Right lobe of liver (tissue), 6 donors: ENCODE measurements around the gene CIITA. TPM values are rescaled to one million over a fixed set of nuclear protein-coding genes. Genes with fewer than 3 reads are reported as not detected.

Experiments
- ATAC-seq, 4 donors: fragments of 200-7000 bp; cut with Tn5 transposase; one replicate each; pipeline ENCODE4 v1.9.1; 2020; ENCODE audit warnings: mild to moderate bottlenecking in 4 of 4, moderate library complexity in 4 of 4
- DNase-seq, 3 donors: peaks; one replicate each; pipeline ENCODE4 v3.0.0-alpha.2; 2020
- H3K27ac ChIP-seq, 3 donors: fragments of 200-600 bp; one replicate each; pipeline ENCODE4 v1.8.0; 2022
- H3K27me3 ChIP-seq, 2 donors: fragments of 200-600 bp; one replicate each; pipeline ENCODE4 v1.8.0; 2022
- H3K36me3 ChIP-seq, 4 donors: fragments of 200-600 bp; sonication (generic) in 1 of 4; one replicate each; pipeline versions ENCODE4 v1.5.1 to v1.8.0; 2017 to 2022; ENCODE audit warnings: control low read depth in 1 of 4
- H3K4me1 ChIP-seq, 4 donors: fragments of 200-600 bp; sonication (generic) in 1 of 4; one replicate each; pipeline versions ENCODE4 v1.5.1 to v1.8.0; 2017 to 2022; ENCODE audit warnings: control low read depth in 1 of 4
- H3K4me3 ChIP-seq, 3 donors: fragments of 200-600 bp; one replicate each; pipeline ENCODE4 v1.8.0; 2022
- H3K9me3 ChIP-seq, 4 donors: fragments of 200-600 bp; sonication (generic) in 1 of 4; one replicate each; pipeline versions ENCODE4 v1.5.1 to v1.8.0; 2017 to 2022; ENCODE audit warnings: control low read depth in 1 of 4
- POLR2A ChIP-seq: fragments of 450-650 bp; IDR thresholded peaks from one replicate; pipeline ENCODE4 v1.6.1; 2017; ENCODE audit warnings: antibody characterized with exemption, mild to moderate bottlenecking
- WGBS: methylation state at CpG from one replicate; pipeline ENCODE4 v1.1.6; 2018; ENCODE audit warnings: low coverage, low lambda C conversion rate; ENCODE audit not compliant: insufficient coverage; ENCODE audit errors: missing lambda C conversion rate; 5-methylcytosine and 5-hydroxymethylcytosine counted together
- intact Hi-C, 2 donors: fragments of 100-400 bp; cut with DNase I; formaldehyde crosslinking; loops; one replicate each; pipeline versions ENCODE4 v1.11.2 to v1.14.1; 2022
- total RNA-seq, 6 experiments: library from RNA; depleted of rRNA in 2 of 6; stranded (reverse); fragments of >200 nt in 2 of 6; fragmentation: NEBNext Ultra II Directional in 3 of 6; extraction: Animal tissue kit (Norgen Biotek cat#: 25700) in 3 of 6; gene quantifications; one replicate each; pipeline versions ENCODE4 v1.1.0 to v1.2.4, GENCODE V29; 2016 to 2023
- TF ChIP-seq, protein P1 (sequence below), 4 donors: fragments of 200-600 bp in 3 of 4; fragments of 450-650 bp in 1 of 4; IDR thresholded peaks; one replicate each; pipeline versions ENCODE4 v1.5.1 to v1.8.0; 2016 to 2022; ENCODE audit warnings: antibody characterized with exemption in 4 of 4, mild to moderate bottlenecking in 2 of 4
- donor health status: DM: no; HTN: yes; CAD: no.
- donor health status: DM: no; HTN: no; CAD: no.
- donor health status: DM: no; HTN: no; CAD: no.
- donor health status: DM: no; HTN: yes; CAD: no.
- donor health status: DM: no; HTN: yes; CAD: no.

CIITA gene
- total RNA-seq, 6 experiments from 2014 or later: 0.95 to 6.4 (median 3.3) TPM

DNA sequence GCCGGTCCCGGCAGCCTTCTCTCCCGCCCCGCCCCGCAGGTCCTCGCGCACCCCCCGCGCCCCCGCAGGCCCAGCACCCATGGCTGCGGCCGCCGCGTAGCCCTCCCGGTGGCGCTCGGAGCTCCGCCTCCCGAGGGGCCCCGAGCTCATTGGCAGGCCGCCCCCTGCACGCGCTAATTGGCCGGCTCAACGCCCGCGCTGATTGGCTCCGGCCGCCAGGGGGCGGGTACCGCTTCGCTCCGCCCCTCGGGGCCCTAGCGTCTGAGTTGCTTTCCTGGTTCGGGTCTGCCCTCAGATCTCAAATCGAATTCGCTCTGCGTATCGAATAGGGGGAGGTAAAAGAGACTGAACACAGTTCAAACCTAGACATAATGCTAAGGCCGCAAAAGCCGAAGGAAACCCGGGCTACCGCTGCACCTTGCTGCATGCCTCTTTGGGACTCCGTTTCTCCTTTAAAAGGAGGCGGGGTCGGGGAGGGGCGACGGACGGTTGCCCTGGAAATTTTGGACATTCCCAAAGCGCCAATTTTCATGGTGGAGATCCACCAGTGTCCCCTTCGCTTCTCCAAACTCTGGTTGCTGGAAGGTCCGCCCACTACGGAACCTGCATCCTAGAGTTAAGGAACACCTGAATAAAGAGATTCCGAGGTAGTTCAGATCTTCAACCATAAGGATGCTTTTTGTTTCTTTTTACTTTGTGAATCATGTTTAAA lies 65.5 kb downstream of the CIITA start, which contains the start of gene DEXI:
Gene DEXI, minus strand, starts transcription at position 117 of the 712 bp plus-strand sequence. CDS start 463 bp downstream, outside the sequence.
- ATAC-seq: peak; percentile 59 to 80 (median 72)
- 9% methylated on average over 27 of the region's 55 CpGs for WGBS
- DNase-seq: peak; percentile 97 to 98 (median 97)
- Histone ChIP-seq H3K9me3 (no peaks in the 10 kb centered on the region), H3K36me3 (no peaks in the 10 kb centered on the region), H3K27ac (peak within 1 kb of the TSS; percentile 58 to 77 (median 71)), H3K27me3 (no peaks in the 10 kb centered on the region), H3K4me1 (peaks cover 0 to 62% (median 19%) of the 10 kb centered on the region in 4 donors), H3K4me3 (peak within 1 kb of the TSS; percentile 70 to 75 (median 73))
- intact Hi-C loops: no loop called here
- TF ChIP-seq POLR2A: peak; percentile 80
- TF ChIP-seq, protein P1, sequence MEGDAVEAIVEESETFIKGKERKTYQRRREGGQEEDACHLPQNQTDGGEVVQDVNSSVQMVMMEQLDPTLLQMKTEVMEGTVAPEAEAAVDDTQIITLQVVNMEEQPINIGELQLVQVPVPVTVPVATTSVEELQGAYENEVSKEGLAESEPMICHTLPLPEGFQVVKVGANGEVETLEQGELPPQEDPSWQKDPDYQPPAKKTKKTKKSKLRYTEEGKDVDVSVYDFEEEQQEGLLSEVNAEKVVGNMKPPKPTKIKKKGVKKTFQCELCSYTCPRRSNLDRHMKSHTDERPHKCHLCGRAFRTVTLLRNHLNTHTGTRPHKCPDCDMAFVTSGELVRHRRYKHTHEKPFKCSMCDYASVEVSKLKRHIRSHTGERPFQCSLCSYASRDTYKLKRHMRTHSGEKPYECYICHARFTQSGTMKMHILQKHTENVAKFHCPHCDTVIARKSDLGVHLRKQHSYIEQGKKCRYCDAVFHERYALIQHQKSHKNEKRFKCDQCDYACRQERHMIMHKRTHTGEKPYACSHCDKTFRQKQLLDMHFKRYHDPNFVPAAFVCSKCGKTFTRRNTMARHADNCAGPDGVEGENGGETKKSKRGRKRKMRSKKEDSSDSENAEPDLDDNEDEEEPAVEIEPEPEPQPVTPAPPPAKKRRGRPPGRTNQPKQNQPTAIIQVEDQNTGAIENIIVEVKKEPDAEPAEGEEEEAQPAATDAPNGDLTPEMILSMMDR (IDR thresholded peaks at IDR 0.05): peak in 3 of 4 donors; percentile 33 to 43 (median 40)

DNA sequence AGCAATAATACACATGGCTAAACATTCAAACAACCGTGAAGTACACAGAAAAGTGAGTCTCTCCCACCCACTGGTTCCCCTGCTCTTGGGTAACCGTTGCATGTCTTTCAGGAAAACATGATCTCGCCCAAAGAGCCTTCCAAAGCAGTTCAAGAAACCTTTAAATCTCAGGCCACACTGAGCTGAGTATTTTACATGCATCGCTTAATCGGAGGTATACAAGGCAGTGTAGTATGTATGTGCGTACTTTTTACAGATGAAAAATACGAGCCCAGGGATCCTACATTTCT lies 66.0 kb downstream of the CIITA start:
- Histone ChIP-seq H3K4me3 (peak overlapping the region in 2 of 3 donors; percentile 70 to 73), H3K27ac (peak overlapping the region in 2 of 3 donors; percentile 71 to 77), H3K9me3 (no peaks in the 10 kb centered on the region), H3K4me1 (peaks cover 0 to 57% (median 16%) of the 10 kb centered on the region in 4 donors), H3K36me3 (no peaks in the 10 kb centered on the region), H3K27me3 (no peaks in the 10 kb centered on the region)
- DNase-seq: no peak
- no peak for TF ChIP-seq POLR2A
- TF ChIP-seq, protein P1 (IDR thresholded peaks at IDR 0.05): no peak
- 80% methylated on average over 7 of the region's 7 CpGs for WGBS
- ATAC-seq: no peak
- intact Hi-C loops: no loop called here

DNA sequence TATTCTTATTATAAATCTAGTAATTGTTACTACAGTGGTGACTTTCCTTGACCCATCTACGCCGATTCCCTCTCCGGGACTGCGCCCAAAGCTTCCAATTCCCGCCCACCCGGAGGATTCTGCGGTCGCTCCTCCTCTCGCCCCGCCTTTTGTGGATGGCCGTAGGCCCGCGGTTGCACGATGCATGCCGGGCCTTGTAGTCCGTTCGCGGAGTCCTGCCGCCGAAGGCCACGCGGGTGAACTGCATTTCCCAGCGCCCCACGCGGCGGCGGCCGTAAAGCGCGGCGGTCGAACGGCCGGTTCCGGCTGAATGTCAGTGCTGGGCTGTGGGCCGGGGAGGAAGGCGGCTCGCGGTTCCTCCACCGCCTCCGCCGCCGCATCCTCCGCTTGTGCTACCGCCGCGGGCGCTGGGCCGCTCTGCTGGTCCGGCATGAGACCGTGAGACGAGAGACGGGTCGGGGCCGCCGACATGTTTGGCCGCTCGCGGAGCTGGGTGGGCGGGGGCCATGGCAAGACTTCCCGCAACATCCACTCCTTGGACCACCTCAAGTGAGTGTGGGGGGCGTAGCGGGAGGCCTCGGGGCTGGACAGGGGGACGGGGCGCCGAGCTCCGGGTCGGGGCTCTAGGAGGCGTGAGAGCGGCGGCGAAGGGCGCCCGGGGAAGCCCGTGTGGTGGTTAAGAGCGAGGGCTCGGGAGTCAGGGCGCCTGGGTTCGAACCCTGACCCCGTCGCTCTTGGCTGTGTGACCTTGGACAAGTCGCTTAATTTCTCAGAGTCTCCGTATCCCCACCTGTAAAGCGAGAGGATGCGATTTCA lies 67.5 kb downstream of the CIITA start, which contains the start of gene CLEC16A:
Gene CLEC16A, plus strand, starts transcription at position 316 of the 816 bp plus-strand sequence. Its CDS starts 154 bp downstream, at position 470.
- Histone ChIP-seq H3K27me3 (no peaks in the 10 kb centered on the region), H3K27ac (peak within 1 kb of the TSS; percentile 65 to 77 (median 71)), H3K36me3 (no peaks in the 10 kb centered on the region), H3K9me3 (no peaks in the 10 kb centered on the region), H3K4me1 (peaks cover 0 to 42% (median 9%) of the 10 kb centered on the region in 4 donors), H3K4me3 (peak within 1 kb of the TSS; percentile 82 to 92 (median 84))
- DNase-seq (peak; percentile 99), ATAC-seq (peak; percentile 76 to 85 (median 82))
- 0% methylated on average over 24 of the region's 86 CpGs for WGBS
- intact Hi-C loops: no loop called here
- TF ChIP-seq POLR2A: peak; percentile 84
- TF ChIP-seq, protein P1 (IDR thresholded peaks at IDR 0.05): peak in 1 of 4 donors; percentile 22

DNA sequence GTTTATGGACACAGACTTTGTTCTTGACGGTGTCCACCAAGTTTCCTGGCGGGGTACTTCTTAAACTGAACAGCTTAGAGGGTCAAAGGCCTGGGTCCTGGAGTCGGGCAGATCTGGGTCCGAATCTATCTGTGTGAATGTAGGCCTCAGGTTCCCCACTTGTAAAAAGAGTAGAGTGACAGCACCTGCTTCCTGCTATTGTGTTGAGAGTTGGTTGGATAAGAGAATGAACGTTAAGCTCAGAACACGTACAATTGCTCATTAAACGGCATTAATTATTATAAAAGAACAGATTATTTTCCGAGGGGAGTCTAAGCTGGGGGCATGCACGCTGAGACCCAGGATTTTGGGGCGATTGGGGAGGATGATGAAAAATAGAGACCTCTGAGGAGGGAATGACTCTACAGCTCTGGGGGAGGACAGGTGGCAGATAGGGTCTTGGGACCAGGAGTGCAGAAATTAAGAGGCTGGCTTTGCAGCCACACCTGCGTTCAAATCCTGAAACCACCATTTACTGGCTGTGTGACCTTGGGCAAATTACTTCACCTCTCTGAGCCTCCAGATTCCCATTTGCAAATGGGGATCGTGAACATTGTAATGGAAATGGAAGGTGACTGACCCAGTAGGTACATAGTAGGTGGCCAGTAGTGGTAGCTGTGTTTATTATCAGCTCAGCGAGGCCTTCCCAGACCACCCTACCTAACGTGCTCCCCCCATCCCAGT lies 68.2 kb downstream of the CIITA start:
- Histone ChIP-seq H3K9me3 (no peaks in the 10 kb centered on the region), H3K27me3 (no peaks in the 10 kb centered on the region), H3K4me3 (peak overlapping the region; percentile 82 to 92 (median 84)), H3K27ac (peak overlapping the region in 1 of 3 donors; percentile 58), H3K4me1 (peaks cover 0 to 35% (median 11%) of the 10 kb centered on the region in 4 donors), H3K36me3 (no peaks in the 10 kb centered on the region)
- TF ChIP-seq POLR2A: no peak
- TF ChIP-seq, protein P1 (IDR thresholded peaks at IDR 0.05): no peak
- DNase-seq: no peak
- no peak for ATAC-seq
- 17% methylated on average over 11 of the region's 14 CpGs for WGBS
- intact Hi-C loops: no loop called here
